Transverse colon (tissue), 4 donors: ENCODE data around the gene CYB5R4. TPM values are rescaled to one million over a fixed set of nuclear protein-coding genes. Genes with fewer than 3 reads are reported as not detected.

Experiments used
- DNase-seq: peaks from one replicate; pipeline ENCODE4 v3.0.0-alpha.2; 2019
- H3K27ac ChIP-seq, 4 donors: fragments of 200-600 bp; sonication (generic); 2 replicates each; pipeline ENCODE4 v1.5.1; 2016 to 2018; ENCODE audit warnings: inconsistent platforms in 4 of 4
- H3K27me3 ChIP-seq: fragments of 200-600 bp; sonication (generic); 2 replicates; pipeline ENCODE4 v1.5.1; 2017; ENCODE audit warnings: inconsistent platforms
- H3K36me3 ChIP-seq, 4 donors: fragments of 200-600 bp; sonication (generic); 2 replicates each; pipeline ENCODE4 v1.5.1; 2017 to 2019; ENCODE audit warnings: inconsistent platforms in 4 of 4
- H3K4me1 ChIP-seq, 4 donors: fragments of 200-600 bp; sonication (generic); 2 replicates each; pipeline ENCODE4 v1.5.1; 2017 to 2020; ENCODE audit warnings: inconsistent platforms in 4 of 4
- H3K4me3 ChIP-seq, 4 donors: fragments of 200-600 bp; sonication (generic); 1 replicate in 1 of 4; 2 replicates in 3 of 4; pipeline versions ENCODE4 v1.5.1 to v1.6.1; 2017 to 2019; ENCODE audit warnings: inconsistent platforms in 4 of 4
- H3K9me3 ChIP-seq, 2 donors: fragments of 200-600 bp; sonication (generic); 2 replicates each; pipeline ENCODE4 v1.5.1; 2017 to 2019; ENCODE audit warnings: inconsistent platforms in 2 of 2
- EP300 ChIP-seq: sonication (generic); formaldehyde crosslinking; IDR thresholded peaks from one replicate; pipeline ENCODE4 v1.6.1; 2017; ENCODE audit warnings: antibody characterized with exemption, low read depth
- POLR2A ChIP-seq: fragments of 450-650 bp; IDR thresholded peaks from one replicate; pipeline ENCODE4 v1.6.1; 2016; ENCODE audit warnings: antibody characterized with exemption, mild to moderate bottlenecking, moderate library complexity
- POLR2AphosphoS5 ChIP-seq, 3 donors: sonication (generic); formaldehyde crosslinking; IDR thresholded peaks; one replicate each; pipeline ENCODE4 v1.6.1; 2016; ENCODE audit warnings: antibody characterized with exemption in 3 of 3
- WGBS, 2 donors: methylation state at CpG; one replicate each; pipeline ENCODE4 v1.1.5; 2018; ENCODE audit warnings: low coverage in 1 of 2; 5-methylcytosine and 5-hydroxymethylcytosine counted together
- in situ Hi-C, 4 donors: fragments of 200-750 bp; cut with MboI; loops; one replicate each; pipeline versions ENCODE4 v1.15.0 to v1.15.1; 2017; ENCODE audit warnings: low sequenced_read_pairs in 3 of 4, low pct_ligation_motif_present in 1 of 4, low pct_unique_long_range_greater_than_20kb in 1 of 4
- intact Hi-C: fragments of 100-400 bp; cut with DNase I; formaldehyde crosslinking; loops from one replicate; pipeline ENCODE4 v1.15.1; 2023; ENCODE audit warnings: low total_unique reads
- total RNA-seq, 4 donors: library from RNA; depleted of rRNA; stranded (reverse); fragments of >200 nt; gene quantifications; one replicate each; pipeline ENCODE4 v1.1.0, GENCODE V29; 2016
- TF ChIP-seq, protein P1 (sequence below), 5 experiments: fragments of 200-600 bp in 3 of 5; fragments of 450-650 bp in 2 of 5; sonication (generic) in 3 of 5; IDR thresholded peaks; 1 replicate in 2 of 5; 2 replicates in 3 of 5; pipeline ENCODE4 v1.5.1; 2016 to 2017; ENCODE audit warnings: antibody characterized with exemption in 5 of 5, inconsistent platforms in 3 of 5, mild to moderate bottlenecking in 2 of 5, moderate library complexity in 1 of 5

The CYB5R4 gene
- total RNA-seq, 4 donors from 2014 or later, result 6.0 to 10.5 (median 8.4) TPM

DNA sequence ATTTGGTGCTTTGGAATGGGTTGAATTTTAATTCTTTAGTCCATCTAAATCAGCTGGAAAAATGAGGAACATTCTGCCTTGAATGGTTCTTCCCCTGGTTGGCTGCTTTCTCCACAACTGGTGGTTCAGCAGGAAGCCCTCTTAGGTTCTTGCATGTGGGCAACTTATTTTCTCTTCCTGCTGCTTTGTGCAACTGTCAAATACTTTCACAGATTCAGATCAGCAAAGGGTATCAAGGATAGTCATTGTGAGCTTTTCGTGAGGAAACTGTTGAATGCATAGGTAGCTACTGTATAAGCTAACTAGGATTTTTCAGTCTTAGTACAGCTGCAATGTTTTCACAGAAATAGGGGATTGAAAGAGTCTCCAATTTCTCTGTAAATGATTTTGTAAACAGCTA, 101.2 kb downstream of the CYB5R4 start:
- Histone ChIP-seq H3K27me3 (no peaks in the 10 kb centered on the region), H3K4me3 (no peak overlapping the region), H3K36me3 (peaks cover 0 to 67% (median 6%) of the 10 kb centered on the region in 4 donors), H3K9me3 (peaks cover 0 to under 1% of the 10 kb centered on the region in 2 donors), H3K27ac (no peak overlapping the region), H3K4me1 (no peaks in the 10 kb centered on the region)
- WGBS, 2 donors, result 71 to 88% methylated on average over 1 of the region's 1 CpG
- TF ChIP-seq, protein P1, sequence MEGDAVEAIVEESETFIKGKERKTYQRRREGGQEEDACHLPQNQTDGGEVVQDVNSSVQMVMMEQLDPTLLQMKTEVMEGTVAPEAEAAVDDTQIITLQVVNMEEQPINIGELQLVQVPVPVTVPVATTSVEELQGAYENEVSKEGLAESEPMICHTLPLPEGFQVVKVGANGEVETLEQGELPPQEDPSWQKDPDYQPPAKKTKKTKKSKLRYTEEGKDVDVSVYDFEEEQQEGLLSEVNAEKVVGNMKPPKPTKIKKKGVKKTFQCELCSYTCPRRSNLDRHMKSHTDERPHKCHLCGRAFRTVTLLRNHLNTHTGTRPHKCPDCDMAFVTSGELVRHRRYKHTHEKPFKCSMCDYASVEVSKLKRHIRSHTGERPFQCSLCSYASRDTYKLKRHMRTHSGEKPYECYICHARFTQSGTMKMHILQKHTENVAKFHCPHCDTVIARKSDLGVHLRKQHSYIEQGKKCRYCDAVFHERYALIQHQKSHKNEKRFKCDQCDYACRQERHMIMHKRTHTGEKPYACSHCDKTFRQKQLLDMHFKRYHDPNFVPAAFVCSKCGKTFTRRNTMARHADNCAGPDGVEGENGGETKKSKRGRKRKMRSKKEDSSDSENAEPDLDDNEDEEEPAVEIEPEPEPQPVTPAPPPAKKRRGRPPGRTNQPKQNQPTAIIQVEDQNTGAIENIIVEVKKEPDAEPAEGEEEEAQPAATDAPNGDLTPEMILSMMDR (IDR thresholded peaks at IDR 0.05), result no peak
- no peak for TF ChIP-seq POLR2A
- TF ChIP-seq EP300, result no peak
- TF ChIP-seq POLR2AphosphoS5 (IDR thresholded peaks at IDR 0.05), result no peak
- in situ Hi-C loops (no loop called here), intact Hi-C loops (no loop called here)
- no peak for DNase-seq

DNA sequence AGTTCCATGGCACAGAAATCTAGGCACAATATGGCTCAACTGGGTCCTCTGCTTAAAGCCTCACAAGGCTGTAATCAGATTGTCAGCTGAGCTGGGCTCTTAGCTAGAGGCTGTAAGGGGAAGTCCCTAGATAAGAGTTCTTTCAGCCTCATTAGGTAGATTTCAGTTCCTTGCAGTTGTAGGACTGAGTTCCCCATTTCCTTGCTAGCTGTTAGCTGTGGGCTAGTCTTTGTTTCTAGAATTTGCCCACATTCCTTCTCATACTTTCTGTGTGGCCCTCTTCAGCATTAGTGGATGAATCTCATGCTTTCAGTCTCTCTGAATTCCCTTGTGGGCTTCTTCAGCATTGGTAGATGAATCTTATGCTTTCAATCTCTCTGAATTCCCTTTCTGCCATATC, 103.1 kb downstream of the CYB5R4 start:
- TF ChIP-seq EP300 (no peak), POLR2A (no peak), POLR2AphosphoS5 (IDR thresholded peaks at IDR 0.05) (no peak)
- TF ChIP-seq, protein P1 (IDR thresholded peaks at IDR 0.05), result no peak
- in situ Hi-C loops, result no loop called here
- Histone ChIP-seq H3K36me3 (peaks cover 0 to 57% (median 2%) of the 10 kb centered on the region in 4 donors), H3K4me3 (no peak overlapping the region), H3K4me1 (no peaks in the 10 kb centered on the region), H3K27me3 (no peaks in the 10 kb centered on the region), H3K27ac (no peak overlapping the region), H3K9me3 (peaks cover 8 to 16% of the 10 kb centered on the region in 2 donors)
- intact Hi-C loops, result no loop called here
- DNase-seq, result no peak

DNA sequence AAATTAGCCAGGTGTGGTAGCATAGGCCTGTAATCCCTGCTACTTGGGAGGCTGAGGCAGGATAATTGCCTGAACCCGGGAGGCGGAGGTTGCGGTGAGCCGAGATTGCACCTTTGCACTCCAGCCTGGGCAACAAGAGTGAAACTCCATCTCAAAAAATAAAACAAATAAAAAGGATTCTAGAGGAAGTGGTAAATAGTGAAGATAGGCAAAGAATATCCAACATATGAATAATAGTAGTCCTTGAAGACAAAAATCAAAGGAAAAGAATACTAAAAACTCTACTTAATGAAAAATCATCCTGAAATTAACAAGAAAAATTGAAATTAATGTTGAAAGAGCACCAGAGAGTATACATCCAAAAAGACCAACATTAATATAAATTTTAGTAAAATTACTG, 107.0 kb downstream of the CYB5R4 start:
- Histone ChIP-seq H3K36me3 (peaks cover 0 to 31% (median 2%) of the 10 kb centered on the region in 4 donors), H3K9me3 (peaks cover 8 to 16% of the 10 kb centered on the region in 2 donors), H3K4me1 (no peaks in the 10 kb centered on the region), H3K27ac (no peak overlapping the region), H3K27me3 (no peaks in the 10 kb centered on the region), H3K4me3 (no peak overlapping the region)
- no peak for DNase-seq
- intact Hi-C loops, result no loop called here
- in situ Hi-C loops, result no loop called here
- TF ChIP-seq, protein P1 (IDR thresholded peaks at IDR 0.05), result no peak
- TF ChIP-seq EP300, result no peak
- TF ChIP-seq POLR2AphosphoS5 (IDR thresholded peaks at IDR 0.05), result no peak
- no peak for TF ChIP-seq POLR2A
- 97% methylated on average over 4 of the region's 4 CpGs; no CpG with 5 or more reads in 1 of the 2 donors for WGBS, 2 donors

DNA sequence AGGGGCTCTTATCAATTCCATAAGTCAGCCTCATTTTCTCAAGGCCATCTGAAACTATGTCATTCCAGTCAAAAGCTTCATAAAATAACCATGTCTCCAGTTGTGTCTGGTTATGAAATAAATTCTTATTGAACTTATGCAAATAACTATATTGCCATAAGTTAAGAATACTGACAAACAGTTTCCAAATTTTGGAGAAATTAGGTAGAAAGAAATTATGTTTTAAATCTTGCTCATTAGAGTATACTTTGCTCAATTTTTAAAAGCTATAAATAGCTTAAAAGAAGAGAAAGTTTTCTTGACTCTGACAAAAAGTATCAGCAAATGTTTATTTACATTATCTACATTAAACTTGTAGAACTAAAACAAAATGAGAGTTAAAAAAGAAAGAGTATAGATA, 111.1 kb downstream of the CYB5R4 start:
- TF ChIP-seq POLR2A (no peak), EP300 (no peak), POLR2AphosphoS5 (IDR thresholded peaks at IDR 0.05) (no peak)
- TF ChIP-seq, protein P1 (IDR thresholded peaks at IDR 0.05), result no peak
- H3K4me1 ChIP-seq, result no peaks in the 10 kb centered on the region
- H3K27ac ChIP-seq, result no peak overlapping the region
- intact Hi-C loops, result no loop called here
- H3K27me3 ChIP-seq, result no peaks in the 10 kb centered on the region
- H3K36me3 ChIP-seq, result no peaks in the 10 kb centered on the region
- no peak for DNase-seq
- no peak overlapping the region for H3K4me3 ChIP-seq
- peaks cover 8 to 16% of the 10 kb centered on the region in 2 donors for H3K9me3 ChIP-seq
- in situ Hi-C loops, result no loop called here
